Lower leg skin (tissue), 3 donors: ENCODE measurements around the gene TPST2.

Source experiments
- CTCF ChIP-seq, 3 donors: fragments of 450-650 bp; IDR thresholded peaks; one replicate each; pipeline ENCODE4 v1.5.1; 2016; ENCODE audit warnings: antibody characterized with exemption in 3 of 3, mild to moderate bottlenecking in 3 of 3, moderate library complexity in 2 of 3
- POLR2A ChIP-seq, 2 donors: fragments of 450-650 bp; IDR thresholded peaks; one replicate each; pipeline ENCODE4 v1.6.1; 2016 to 2017; ENCODE audit warnings: antibody characterized with exemption in 2 of 2, mild to moderate bottlenecking in 1 of 2, moderate library complexity in 1 of 2

- TF ChIP-seq CTCF (IDR thresholded peaks at IDR 0.05) (no peak), POLR2A (IDR thresholded peaks at IDR 0.05) (no peak)
These were observed 21.1 kb upstream of the TPST2 start for GRCh38 chr22:26610996-26611395.
